HuH-7.5 (cell line): ENCODE results near the gene CCDC152.

ENCODE experiments used
- DNase-seq: peaks from one replicate; pipeline ENCODE4 v3.0.0; 2011; ENCODE audit warnings: low spot score

Gene CCDC152

GRCh38 chr5:42781584-42781983, 25.0 kb downstream of the CCDC152 start:
- DNase-seq: no peak

- no peak for DNase-seq
These were observed 27.5 kb downstream of the CCDC152 start for GRCh38 chr5:42784132-42784531.

- DNase-seq: no peak
These were observed 29.1 kb downstream of the CCDC152 start for GRCh38 chr5:42785756-42786155.

- no peak for DNase-seq
These were observed 30.5 kb downstream of the CCDC152 start for GRCh38 chr5:42787073-42787472.

- DNase-seq: no peak
These were observed 31.2 kb downstream of the CCDC152 start for GRCh38 chr5:42787845-42788244.

GRCh38 chr5:42791151-42791550, 34.5 kb downstream of the CCDC152 start:
- DNase-seq: no peak

GRCh38 chr5:42798284-42799240, 41.9 kb downstream of the CCDC152 start:
- DNase-seq: no peak

GRCh38 chr5:42799241-42799608, 42.6 kb downstream of the CCDC152 start:
- DNase-seq: no peak

- DNase-seq: no peak
These were observed 43.1 kb downstream of the CCDC152 start for GRCh38 chr5:42799668-42800114.

- no peak for DNase-seq
These were observed 44.2 kb downstream of the CCDC152 start for GRCh38 chr5:42800748-42801330.

GRCh38 chr5:42801516-42802166, 45.0 kb downstream of the CCDC152 start:
- DNase-seq: no peak

- no peak for DNase-seq
These were observed 48.2 kb downstream of the CCDC152 start for GRCh38 chr5:42804717-42805339.

GRCh38 chr5:42806004-42806700, 49.5 kb downstream of the CCDC152 start:
- DNase-seq: no peak

- DNase-seq: no peak
These were observed 50.2 kb downstream of the CCDC152 start for GRCh38 chr5:42806701-42807262.

- DNase-seq: no peak
These were observed 51.3 kb downstream of the CCDC152 start for GRCh38 chr5:42807722-42808447.

GRCh38 chr5:42808888-42809611, 52.4 kb downstream of the CCDC152 start:
- no peak for DNase-seq

GRCh38 chr5:42810834-42811590, 54.4 kb downstream of the CCDC152 start:
- no peak for DNase-seq

GRCh38 chr5:42811591-42812446, 55.2 kb downstream of the CCDC152 start, which contains the start of gene SELENOP:
Gene SELENOP, minus strand, starts transcription at chr5:42811892. Its CDS starts 3,539 bp downstream, at chr5:42808353.
- DNase-seq: peak; percentile 73
